ENCODE results near the gene SLC49A3.

DNA sequence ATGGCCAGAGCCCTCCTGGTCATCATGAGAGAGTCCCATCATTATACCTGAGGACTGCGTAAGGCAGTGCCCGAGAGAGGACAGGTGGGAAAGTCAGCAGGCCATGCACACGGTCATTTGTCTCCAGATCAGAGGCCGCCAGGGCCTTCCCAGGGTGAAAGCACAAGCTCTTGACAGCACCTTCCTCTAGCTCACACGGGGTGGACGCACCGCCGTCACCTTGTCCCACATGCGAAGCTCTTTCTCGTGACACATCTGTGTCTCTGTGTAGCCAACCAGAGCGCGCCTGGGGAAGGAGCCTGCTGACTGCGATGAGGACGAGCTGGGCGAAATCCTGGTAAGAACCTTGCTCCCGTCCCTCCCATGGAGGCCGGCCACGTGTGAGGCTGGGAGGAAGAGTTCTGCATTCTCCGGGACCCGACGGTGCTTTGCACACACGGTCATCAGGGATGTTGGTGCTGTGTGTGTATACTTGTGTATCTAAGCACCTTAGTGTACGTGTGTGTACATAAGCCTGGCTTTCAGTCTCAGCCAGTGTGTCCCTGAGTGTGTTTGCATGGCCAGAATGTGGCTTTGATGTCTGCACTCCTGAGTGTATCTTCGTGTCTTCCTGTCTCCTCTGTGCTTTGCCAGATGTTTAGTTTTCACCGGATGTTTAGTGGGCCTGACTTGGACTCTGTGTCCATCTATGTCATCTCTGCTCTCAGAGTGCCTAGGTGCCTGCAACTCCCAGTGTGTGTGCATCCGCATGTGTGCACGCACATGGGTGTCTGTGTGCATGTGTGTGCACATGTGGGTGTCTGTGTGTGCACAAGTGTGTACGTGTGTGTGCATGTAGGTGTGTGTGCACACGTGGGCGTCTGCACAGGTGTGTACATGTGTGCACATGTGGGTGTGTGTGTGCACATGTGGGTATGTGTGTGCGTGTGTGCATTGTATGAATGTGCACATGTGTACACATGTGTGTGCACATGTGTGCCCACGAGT, 30.0 kb downstream of the SLC49A3 start:
- TF ChIP-seq POLR2A (IDR thresholded peaks at IDR 0.05; ENCODE audit: borderline replicate concordance, extremely low read depth, insufficient read depth, insufficient read length), result no peak
- TF ChIP-seq, protein P1, sequence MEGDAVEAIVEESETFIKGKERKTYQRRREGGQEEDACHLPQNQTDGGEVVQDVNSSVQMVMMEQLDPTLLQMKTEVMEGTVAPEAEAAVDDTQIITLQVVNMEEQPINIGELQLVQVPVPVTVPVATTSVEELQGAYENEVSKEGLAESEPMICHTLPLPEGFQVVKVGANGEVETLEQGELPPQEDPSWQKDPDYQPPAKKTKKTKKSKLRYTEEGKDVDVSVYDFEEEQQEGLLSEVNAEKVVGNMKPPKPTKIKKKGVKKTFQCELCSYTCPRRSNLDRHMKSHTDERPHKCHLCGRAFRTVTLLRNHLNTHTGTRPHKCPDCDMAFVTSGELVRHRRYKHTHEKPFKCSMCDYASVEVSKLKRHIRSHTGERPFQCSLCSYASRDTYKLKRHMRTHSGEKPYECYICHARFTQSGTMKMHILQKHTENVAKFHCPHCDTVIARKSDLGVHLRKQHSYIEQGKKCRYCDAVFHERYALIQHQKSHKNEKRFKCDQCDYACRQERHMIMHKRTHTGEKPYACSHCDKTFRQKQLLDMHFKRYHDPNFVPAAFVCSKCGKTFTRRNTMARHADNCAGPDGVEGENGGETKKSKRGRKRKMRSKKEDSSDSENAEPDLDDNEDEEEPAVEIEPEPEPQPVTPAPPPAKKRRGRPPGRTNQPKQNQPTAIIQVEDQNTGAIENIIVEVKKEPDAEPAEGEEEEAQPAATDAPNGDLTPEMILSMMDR (IDR thresholded peaks at IDR 0.05 in 2 of 3, conservative IDR thresholded peaks at IDR 0.05 in 1 of 3; ENCODE audit: borderline replicate concordance in 1 of 3, insufficient read depth in 1 of 3, low read depth in 2 of 3, low read length in 2 of 3), result no peak

Measured in HCT116 (cell line).